Measurements from ENCODE around the gene PTHLH. TPM values are rescaled to one million over a fixed set of nuclear protein-coding genes. Genes with fewer than 3 reads are reported as not detected.

PTHLH gene
- 0.13 TPM for polyA plus RNA-seq (2013, experiment 1 of 2)
- polyA plus RNA-seq (2013, experiment 2 of 2) = 0.10 TPM

GRCh38 chr12:27972721-27973120 lies at the start of gene PTHLH:
TSS of gene PTHLH (minus strand) at chr12:27972733. CDS start at chr12:27969494, 3,239 bp downstream.
- Histone ChIP-seq H3K27ac (replicated peaks; ENCODE audit: low read length) (no peak within 1 kb of the TSS), H3K27me3 (ENCODE audit: control insufficient read depth in 3 of 3, insufficient read depth in 3 of 3, low read depth in 1 of 3, low read length in 3 of 3) (peaks cover 28 to 97% (median 71%) of the 10 kb centered on the region in 3 experiments), H2AFZ (ENCODE audit: low read length) (no peak within 1 kb of the TSS), H4K8ac (ENCODE audit: low read depth, low read length) (no peak within 1 kb of the TSS), H2BK5ac (ENCODE audit: low read length) (no peak within 1 kb of the TSS), H3K36me3 (replicated peaks in 1 of 2; ENCODE audit: control insufficient read depth in 2 of 2, insufficient read depth in 2 of 2, low read length in 2 of 2) (no peaks in the 10 kb centered on the region), H4K91ac (ENCODE audit: low read depth, low read length, poor library complexity) (no peak within 1 kb of the TSS), H3K4me3 (ENCODE audit: low read length in 2 of 2) (no peak within 1 kb of the TSS), H2BK15ac (ENCODE audit: low read length) (no peak within 1 kb of the TSS), H3K14ac (ENCODE audit: low read length) (no peak within 1 kb of the TSS), H2BK120ac (ENCODE audit: low read depth, low read length) (no peak within 1 kb of the TSS), H3K18ac (ENCODE audit: low read length) (no peak within 1 kb of the TSS), H3K23ac (ENCODE audit: low read depth, low read length, poor library complexity) (no peak within 1 kb of the TSS), H3K4me2 (ENCODE audit: insufficient read depth, low read length, poor library complexity, severe bottlenecking) (no peak within 1 kb of the TSS), H2BK12ac (ENCODE audit: low read length) (no peak within 1 kb of the TSS), H2AK5ac (ENCODE audit: low read depth, low read length) (no peak within 1 kb of the TSS), H3K9me3 (replicated peaks in 1 of 2; ENCODE audit: control insufficient read depth in 2 of 2, insufficient read depth in 1 of 2, low read depth in 1 of 2, low read length in 2 of 2) (no peaks in the 10 kb centered on the region), H3K4me1 (ENCODE audit: control insufficient read depth in 2 of 2, insufficient read depth in 1 of 2, low read depth in 1 of 2, low read length in 2 of 2) (peaks cover 5 to 16% of the 10 kb centered on the region in 2 donors), H3K4ac (ENCODE audit: low read length) (no peak within 1 kb of the TSS), H3K9ac (ENCODE audit: low read depth, low read length, poor library complexity) (no peak within 1 kb of the TSS), H3K79me1 (ENCODE audit: low read depth, low read length) (no peaks in the 10 kb centered on the region)
- no CpG with 5 or more reads among the region's 2 CpGs for WGBS, 2 donors (ENCODE audit: extremely low coverage in 2 of 2, insufficient read length in 2 of 2, insufficient replicate concordance in 1 of 2)
- no peak for DNase-seq (ENCODE audit: low spot score)

- Histone ChIP-seq H3K4me1 (ENCODE audit: control insufficient read depth in 2 of 2, insufficient read depth in 1 of 2, low read depth in 1 of 2, low read length in 2 of 2) (no peaks in the 10 kb centered on the region), H3K23ac (ENCODE audit: low read depth, low read length, poor library complexity) (no peak overlapping the region), H2BK5ac (ENCODE audit: low read length) (no peak overlapping the region), H3K14ac (ENCODE audit: low read length) (no peak overlapping the region), H3K9me3 (replicated peaks in 1 of 2; ENCODE audit: control insufficient read depth in 2 of 2, insufficient read depth in 1 of 2, low read depth in 1 of 2, low read length in 2 of 2) (no peaks in the 10 kb centered on the region), H4K8ac (ENCODE audit: low read depth, low read length) (no peak overlapping the region), H3K4me3 (ENCODE audit: low read length in 2 of 2) (no peak overlapping the region), H3K4me2 (ENCODE audit: insufficient read depth, low read length, poor library complexity, severe bottlenecking) (no peak overlapping the region), H3K36me3 (replicated peaks in 1 of 2; ENCODE audit: control insufficient read depth in 2 of 2, insufficient read depth in 2 of 2, low read length in 2 of 2) (no peaks in the 10 kb centered on the region), H3K9ac (ENCODE audit: low read depth, low read length, poor library complexity) (no peak overlapping the region), H2BK12ac (ENCODE audit: low read length) (no peak overlapping the region), H3K79me1 (ENCODE audit: low read depth, low read length) (no peaks in the 10 kb centered on the region), H4K91ac (ENCODE audit: low read depth, low read length, poor library complexity) (no peak overlapping the region), H2AK5ac (ENCODE audit: low read depth, low read length) (no peak overlapping the region), H2BK15ac (ENCODE audit: low read length) (no peak overlapping the region), H3K27me3 (ENCODE audit: control insufficient read depth in 3 of 3, insufficient read depth in 3 of 3, low read depth in 1 of 3, low read length in 3 of 3) (no peaks in the 10 kb centered on the region), H2BK120ac (ENCODE audit: low read depth, low read length) (no peak overlapping the region), H2AFZ (ENCODE audit: low read length) (no peak overlapping the region), H3K18ac (ENCODE audit: low read length) (no peak overlapping the region), H3K4ac (ENCODE audit: low read length) (no peak overlapping the region), H3K27ac (replicated peaks; ENCODE audit: low read length) (no peak overlapping the region)
- no peak for DNase-seq (ENCODE audit: low spot score)
- no CpG with 5 or more reads among the region's 4 CpGs for WGBS, 2 donors (ENCODE audit: extremely low coverage in 2 of 2, insufficient read length in 2 of 2, insufficient replicate concordance in 1 of 2)
These were observed 49.2 kb upstream of the PTHLH start for GRCh38 chr12:28021704-28022103.

- Histone ChIP-seq H4K8ac (ENCODE audit: low read depth, low read length) (no peak overlapping the region), H3K27me3 (ENCODE audit: control insufficient read depth in 3 of 3, insufficient read depth in 3 of 3, low read depth in 1 of 3, low read length in 3 of 3) (no peaks in the 10 kb centered on the region), H3K4me2 (ENCODE audit: insufficient read depth, low read length, poor library complexity, severe bottlenecking) (no peak overlapping the region), H3K14ac (ENCODE audit: low read length) (no peak overlapping the region), H3K18ac (ENCODE audit: low read length) (no peak overlapping the region), H3K27ac (replicated peaks; ENCODE audit: low read length) (no peak overlapping the region), H2BK15ac (ENCODE audit: low read length) (no peak overlapping the region), H3K9me3 (replicated peaks in 1 of 2; ENCODE audit: control insufficient read depth in 2 of 2, insufficient read depth in 1 of 2, low read depth in 1 of 2, low read length in 2 of 2) (no peaks in the 10 kb centered on the region), H2AK5ac (ENCODE audit: low read depth, low read length) (no peak overlapping the region), H3K4me3 (ENCODE audit: low read length in 2 of 2) (no peak overlapping the region), H2AFZ (ENCODE audit: low read length) (no peak overlapping the region), H3K79me1 (ENCODE audit: low read depth, low read length) (no peaks in the 10 kb centered on the region), H3K4me1 (ENCODE audit: control insufficient read depth in 2 of 2, insufficient read depth in 1 of 2, low read depth in 1 of 2, low read length in 2 of 2) (peaks cover 0 to under 1% of the 10 kb centered on the region in 2 donors), H4K91ac (ENCODE audit: low read depth, low read length, poor library complexity) (no peak overlapping the region), H3K4ac (ENCODE audit: low read length) (no peak overlapping the region), H3K9ac (ENCODE audit: low read depth, low read length, poor library complexity) (no peak overlapping the region), H3K36me3 (replicated peaks in 1 of 2; ENCODE audit: control insufficient read depth in 2 of 2, insufficient read depth in 2 of 2, low read length in 2 of 2) (no peaks in the 10 kb centered on the region), H3K23ac (ENCODE audit: low read depth, low read length, poor library complexity) (no peak overlapping the region), H2BK5ac (ENCODE audit: low read length) (no peak overlapping the region), H2BK12ac (ENCODE audit: low read length) (no peak overlapping the region), H2BK120ac (ENCODE audit: low read depth, low read length) (no peak overlapping the region)
- no CpG with 5 or more reads among the region's 1 CpG for WGBS, 2 donors (ENCODE audit: extremely low coverage in 2 of 2, insufficient read length in 2 of 2, insufficient replicate concordance in 1 of 2)
- DNase-seq (ENCODE audit: low spot score) = no peak
These were observed 45.3 kb upstream of the PTHLH start for GRCh38 chr12:28017873-28018255.

GRCh38 chr12:28017126-28017872 lies 44.8 kb upstream of the PTHLH start:
- Histone ChIP-seq H3K4me1 (ENCODE audit: control insufficient read depth in 2 of 2, insufficient read depth in 1 of 2, low read depth in 1 of 2, low read length in 2 of 2) (peaks cover 0 to 2% of the 10 kb centered on the region in 2 donors), H2AK5ac (ENCODE audit: low read depth, low read length) (no peak overlapping the region), H3K4me2 (ENCODE audit: insufficient read depth, low read length, poor library complexity, severe bottlenecking) (no peak overlapping the region), H3K79me1 (ENCODE audit: low read depth, low read length) (no peaks in the 10 kb centered on the region), H3K9ac (ENCODE audit: low read depth, low read length, poor library complexity) (no peak overlapping the region), H2BK12ac (ENCODE audit: low read length) (no peak overlapping the region), H4K91ac (ENCODE audit: low read depth, low read length, poor library complexity) (no peak overlapping the region), H3K23ac (ENCODE audit: low read depth, low read length, poor library complexity) (no peak overlapping the region), H3K36me3 (replicated peaks in 1 of 2; ENCODE audit: control insufficient read depth in 2 of 2, insufficient read depth in 2 of 2, low read length in 2 of 2) (no peaks in the 10 kb centered on the region), H2AFZ (ENCODE audit: low read length) (no peak overlapping the region), H3K4ac (ENCODE audit: low read length) (no peak overlapping the region), H2BK15ac (ENCODE audit: low read length) (no peak overlapping the region), H3K27me3 (ENCODE audit: control insufficient read depth in 3 of 3, insufficient read depth in 3 of 3, low read depth in 1 of 3, low read length in 3 of 3) (no peaks in the 10 kb centered on the region), H3K18ac (ENCODE audit: low read length) (no peak overlapping the region), H2BK120ac (ENCODE audit: low read depth, low read length) (no peak overlapping the region), H2BK5ac (ENCODE audit: low read length) (no peak overlapping the region), H3K27ac (replicated peaks; ENCODE audit: low read length) (no peak overlapping the region), H3K14ac (ENCODE audit: low read length) (no peak overlapping the region), H4K8ac (ENCODE audit: low read depth, low read length) (no peak overlapping the region), H3K9me3 (replicated peaks in 1 of 2; ENCODE audit: control insufficient read depth in 2 of 2, insufficient read depth in 1 of 2, low read depth in 1 of 2, low read length in 2 of 2) (no peaks in the 10 kb centered on the region), H3K4me3 (ENCODE audit: low read length in 2 of 2) (no peak overlapping the region)
- DNase-seq (ENCODE audit: low spot score) = no peak
- no CpG with 5 or more reads among the region's 4 CpGs for WGBS, 2 donors (ENCODE audit: extremely low coverage in 2 of 2, insufficient read length in 2 of 2, insufficient replicate concordance in 1 of 2)
